Tibial nerve (tissue), 4 donors: Measurements from ENCODE around the gene RNF220. TPM values are rescaled to one million over a fixed set of nuclear protein-coding genes. Genes with fewer than 3 reads are reported as not detected.

Source experiments
- DNase-seq, 2 donors: peaks; one replicate each; pipeline ENCODE4 v3.0.0-alpha.2; 2019; ENCODE audit warnings: low spot score in 2 of 2
- H3K27ac ChIP-seq, 4 donors: fragments of 200-600 bp; sonication (generic) in 3 of 4; one replicate each; pipeline ENCODE4 v1.5.1; 2017 to 2019; ENCODE audit warnings: mild to moderate bottlenecking in 1 of 4
- H3K27me3 ChIP-seq, 2 donors: fragments of 200-600 bp; sonication (generic) in 1 of 2; one replicate each; pipeline versions ENCODE4 v1.5.1 to v1.6.0; 2017 to 2019
- H3K36me3 ChIP-seq, 3 donors: fragments of 200-600 bp; sonication (generic); one replicate each; pipeline ENCODE4 v1.5.1; 2018 to 2019
- H3K4me1 ChIP-seq, 4 donors: fragments of 200-600 bp; sonication (generic) in 3 of 4; one replicate each; pipeline ENCODE4 v1.5.1; 2017 to 2019
- H3K4me3 ChIP-seq, 4 donors: fragments of 200-600 bp; sonication (generic) in 3 of 4; one replicate each; pipeline ENCODE4 v1.5.1; 2017 to 2019; ENCODE audit warnings: mild to moderate bottlenecking in 1 of 4, moderate library complexity in 1 of 4
- H3K9me3 ChIP-seq, 4 donors: fragments of 200-600 bp; sonication (generic) in 3 of 4; one replicate each; pipeline ENCODE4 v1.5.1; 2017 to 2019
- CTCF ChIP-seq, 5 experiments: fragments of 200-600 bp in 3 of 5; fragments of 450-650 bp in 2 of 5; sonication (generic) in 3 of 5; IDR thresholded peaks; one replicate each; pipeline ENCODE4 v1.5.1; 2016 to 2019; ENCODE audit warnings: antibody characterized with exemption in 5 of 5, mild to moderate bottlenecking in 3 of 5, moderate library complexity in 2 of 5
- EP300 ChIP-seq, 2 donors: sonication (generic); formaldehyde crosslinking; IDR thresholded peaks; one replicate each; pipeline ENCODE4 v1.6.1; 2017; ENCODE audit warnings: antibody characterized with exemption in 2 of 2, mild to moderate bottlenecking in 1 of 2
- POLR2A ChIP-seq, 2 donors: fragments of 450-650 bp; IDR thresholded peaks; one replicate each; pipeline ENCODE4 v1.6.1; 2017; ENCODE audit warnings: antibody characterized with exemption in 2 of 2, mild to moderate bottlenecking in 2 of 2, moderate library complexity in 2 of 2
- WGBS, 2 donors: methylation state at CpG; one replicate each; pipeline ENCODE4 v1.1.5; 2018; 5-methylcytosine and 5-hydroxymethylcytosine counted together
- total RNA-seq, 4 donors: library from RNA; depleted of rRNA; stranded (reverse); fragments of >200 nt; gene quantifications; one replicate each; pipeline ENCODE4 v1.1.0, GENCODE V29; 2016

The RNF220 gene
- total RNA-seq, 4 donors from 2014 or later: 110 to 151 (median 114) TPM

- Histone ChIP-seq H3K4me1 (no peaks in the 10 kb centered on the region), H3K27me3 (no peaks in the 10 kb centered on the region), H3K36me3 (no peaks in the 10 kb centered on the region), H3K4me3 (no peak overlapping the region), H3K9me3 (no peaks in the 10 kb centered on the region), H3K27ac (no peak overlapping the region)
- 70 to 71% methylated on average over 1 of the region's 1 CpG for WGBS, 2 donors
- TF ChIP-seq POLR2A (IDR thresholded peaks at IDR 0.05) (no peak), CTCF (IDR thresholded peaks at IDR 0.05) (no peak), EP300 (IDR thresholded peaks at IDR 0.05) (peak in 1 of 2 donors; percentile 70)
- DNase-seq: peak in 1 of 2 donors; percentile 60
These were observed 37.7 kb downstream of the RNF220 start for GRCh38 chr1:44442791-44443190.

GRCh38 chr1:44447051-44447810 lies 42.2 kb downstream of the RNF220 start:
- no peak for DNase-seq
- no peak overlapping the region for H3K27ac ChIP-seq
- H3K27me3 ChIP-seq: peaks cover 0 to 2% of the 10 kb centered on the region in 2 donors
- no peak overlapping the region for H3K4me3 ChIP-seq
- no peaks in the 10 kb centered on the region for H3K36me3 ChIP-seq
- TF ChIP-seq CTCF (IDR thresholded peaks at IDR 0.05) (no peak), POLR2A (IDR thresholded peaks at IDR 0.05) (no peak), EP300 (IDR thresholded peaks at IDR 0.05) (no peak)
- H3K4me1 ChIP-seq: no peaks in the 10 kb centered on the region
- 93 to 95% methylated on average over 6 of the region's 6 CpGs for WGBS, 2 donors
- H3K9me3 ChIP-seq: no peaks in the 10 kb centered on the region

GRCh38 chr1:44453798-44454349 lies 48.8 kb downstream of the RNF220 start:
- H3K4me1 ChIP-seq: no peaks in the 10 kb centered on the region
- DNase-seq: no peak
- no peak overlapping the region for H3K4me3 ChIP-seq
- no peak for TF ChIP-seq EP300 (IDR thresholded peaks at IDR 0.05)
- TF ChIP-seq CTCF (IDR thresholded peaks at IDR 0.05): no peak
- TF ChIP-seq POLR2A (IDR thresholded peaks at IDR 0.05): no peak
- no peaks in the 10 kb centered on the region for H3K9me3 ChIP-seq
- no peak overlapping the region for H3K27ac ChIP-seq
- peaks cover 0 to 2% of the 10 kb centered on the region in 2 donors for H3K27me3 ChIP-seq
- no peaks in the 10 kb centered on the region for H3K36me3 ChIP-seq

GRCh38 chr1:44454704-44455103 lies 49.6 kb downstream of the RNF220 start:
- no peak for DNase-seq
- TF ChIP-seq EP300 (IDR thresholded peaks at IDR 0.05) (no peak), CTCF (IDR thresholded peaks at IDR 0.05) (no peak), POLR2A (IDR thresholded peaks at IDR 0.05) (no peak)
- 90% methylated on average over 3 of the region's 3 CpGs for WGBS, 2 donors
- no peaks in the 10 kb centered on the region for H3K36me3 ChIP-seq
- H3K4me1 ChIP-seq: no peaks in the 10 kb centered on the region
- H3K4me3 ChIP-seq: no peak overlapping the region
- no peak overlapping the region for H3K27ac ChIP-seq
- no peaks in the 10 kb centered on the region for H3K9me3 ChIP-seq
- peaks cover 0 to 2% of the 10 kb centered on the region in 2 donors for H3K27me3 ChIP-seq

GRCh38 chr1:44460107-44460882 lies 55.2 kb downstream of the RNF220 start:
- WGBS, 2 donors: 59 to 64% methylated on average over 12 of the region's 12 CpGs
- Histone ChIP-seq H3K36me3 (no peaks in the 10 kb centered on the region), H3K27ac (no peak overlapping the region), H3K4me1 (no peaks in the 10 kb centered on the region), H3K9me3 (peaks cover 0 to 10% (median 0%) of the 10 kb centered on the region in 4 donors), H3K4me3 (no peak overlapping the region), H3K27me3 (no peaks in the 10 kb centered on the region)
- DNase-seq: no peak
- no peak for TF ChIP-seq POLR2A (IDR thresholded peaks at IDR 0.05)
- TF ChIP-seq CTCF (IDR thresholded peaks at IDR 0.05): no peak
- no peak for TF ChIP-seq EP300 (IDR thresholded peaks at IDR 0.05)
